HTR-8/SVneo (cell line): Measurements from ENCODE around the gene AURKAIP1.

Source experiments
- DNase-seq: peaks from one replicate; pipeline ENCODE4 v3.0.0; 2011; ENCODE audit warnings: low spot score, mixed read lengths; ENCODE audit not compliant: insufficient read length
- FAIRE-seq: peaks from 2 replicates; lab custom pipeline; 2011; peaks lifted over from hg19 to GRCh38; lab: Jason Lieb, UNC

AURKAIP1 gene

DNA sequence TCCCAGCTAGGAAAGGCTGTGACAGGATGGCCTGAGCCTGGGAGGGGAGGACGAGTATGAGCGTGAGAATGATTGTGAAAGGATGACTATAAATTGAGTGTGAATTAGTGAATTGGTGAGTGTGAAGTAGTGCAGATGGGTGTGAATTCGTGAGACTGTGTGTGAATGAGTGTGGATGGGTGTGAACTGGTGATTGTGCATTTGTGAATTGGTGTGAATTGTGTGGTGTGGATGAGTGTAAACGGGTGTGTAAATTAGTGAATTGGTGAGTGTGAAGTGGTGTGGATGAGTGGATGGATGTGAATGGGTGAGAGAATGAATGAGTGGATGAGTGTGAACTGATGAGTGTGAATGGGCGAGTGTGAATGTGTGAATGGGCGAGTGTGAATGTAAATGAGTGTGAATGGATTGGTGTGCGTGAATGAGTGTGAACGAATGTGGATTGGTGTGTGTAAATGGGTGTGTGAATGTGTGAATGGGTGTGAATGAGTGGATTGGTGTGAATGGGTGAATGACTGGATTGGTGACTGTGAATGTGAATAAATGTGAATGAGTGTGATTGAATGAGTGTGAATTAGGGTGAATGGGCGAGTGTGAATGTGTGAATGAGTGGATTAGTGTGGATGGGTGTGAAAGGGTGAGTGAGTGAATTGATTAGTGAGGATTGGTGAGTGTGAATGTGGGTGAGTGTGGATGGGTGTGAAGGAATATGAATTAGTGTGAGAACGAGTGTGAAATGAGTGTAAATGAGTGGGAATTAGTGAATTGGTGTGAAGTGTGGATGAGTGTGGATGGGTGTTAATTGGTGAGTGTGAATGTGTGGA lies 8.9 kb downstream of the AURKAIP1 start:
- FAIRE-seq (peak; percentile 44), DNase-seq (no peak)

DNA sequence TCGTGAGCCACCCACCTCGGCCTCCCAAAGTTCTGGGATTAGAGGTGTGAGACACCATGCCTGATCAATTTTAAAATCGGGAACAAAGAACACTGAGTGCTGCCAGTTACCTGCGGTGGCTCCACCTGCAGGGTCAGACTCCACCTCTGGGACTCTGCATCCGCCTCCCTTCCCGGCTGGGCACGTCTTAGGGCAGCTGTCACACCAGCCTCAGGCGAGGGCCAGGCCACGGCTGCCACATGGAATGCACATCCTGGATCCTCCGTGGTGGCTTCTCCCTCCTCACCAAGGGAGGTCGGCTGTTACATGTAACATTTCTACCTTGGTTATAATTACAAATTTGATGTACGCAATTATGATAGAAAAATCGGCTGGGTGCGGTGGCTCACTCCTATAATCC lies 10.7 kb downstream of the AURKAIP1 start:
- no peak for FAIRE-seq
- DNase-seq: no peak

DNA sequence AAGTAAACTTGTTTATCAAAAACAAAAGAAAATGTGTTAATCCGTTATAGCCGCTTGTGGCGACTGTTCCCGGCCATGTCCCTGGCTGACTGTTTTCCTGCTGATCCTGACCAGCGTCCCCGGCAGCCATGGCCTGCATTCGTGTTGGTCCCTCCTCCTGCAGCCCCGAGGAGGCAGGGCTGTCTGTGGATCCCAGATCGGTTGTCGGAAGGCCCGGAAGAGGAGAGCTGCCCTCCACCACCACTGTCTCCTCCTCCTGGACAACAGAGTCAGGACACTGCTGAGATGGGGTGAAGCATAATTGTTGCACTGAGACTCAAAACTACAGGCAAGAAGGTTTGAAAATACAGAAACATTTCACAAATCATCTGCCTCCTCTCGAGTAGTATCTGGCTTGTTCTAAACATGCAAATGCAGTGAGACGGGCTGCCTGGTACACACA lies 13.0 kb downstream of the AURKAIP1 start:
- FAIRE-seq: peak; percentile 16
- DNase-seq: no peak

DNA sequence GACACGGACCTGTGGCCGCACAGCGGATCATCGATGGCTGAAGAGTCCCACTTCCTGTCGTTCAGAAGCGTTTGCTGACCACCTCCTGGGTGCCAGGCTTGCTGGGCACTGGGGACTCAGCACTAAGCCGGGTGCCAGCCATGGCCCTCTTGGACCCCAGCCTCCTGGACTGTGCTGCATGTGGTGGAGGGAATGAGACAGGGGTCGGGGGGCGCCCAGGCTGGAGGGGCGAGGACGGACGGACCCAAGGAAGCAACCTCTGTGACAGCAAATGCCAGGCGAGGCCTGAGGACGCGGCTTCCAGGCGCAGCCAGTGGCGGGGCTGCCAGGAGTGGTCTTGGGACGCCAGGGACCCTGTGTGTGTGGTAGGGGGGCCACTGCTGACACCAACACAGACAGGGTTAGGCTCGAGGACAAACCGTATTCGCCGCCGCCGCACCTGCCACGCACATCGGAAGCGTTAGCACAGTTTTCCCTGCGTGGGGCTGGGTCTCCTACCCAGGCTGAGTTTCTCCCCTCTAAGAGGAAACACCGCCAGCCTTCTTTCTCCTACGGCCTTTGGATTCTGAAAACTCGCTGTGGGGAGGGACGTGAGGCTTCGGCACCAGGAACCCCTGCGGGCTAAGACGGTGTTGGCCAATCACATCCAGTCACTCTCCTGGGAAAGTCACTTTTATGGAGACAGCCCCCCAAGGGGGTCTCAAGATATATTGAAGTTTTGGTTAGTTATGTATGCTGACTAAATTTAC lies 13.6 kb downstream of the AURKAIP1 start:
- DNase-seq (no peak), FAIRE-seq (no peak)

DNA sequence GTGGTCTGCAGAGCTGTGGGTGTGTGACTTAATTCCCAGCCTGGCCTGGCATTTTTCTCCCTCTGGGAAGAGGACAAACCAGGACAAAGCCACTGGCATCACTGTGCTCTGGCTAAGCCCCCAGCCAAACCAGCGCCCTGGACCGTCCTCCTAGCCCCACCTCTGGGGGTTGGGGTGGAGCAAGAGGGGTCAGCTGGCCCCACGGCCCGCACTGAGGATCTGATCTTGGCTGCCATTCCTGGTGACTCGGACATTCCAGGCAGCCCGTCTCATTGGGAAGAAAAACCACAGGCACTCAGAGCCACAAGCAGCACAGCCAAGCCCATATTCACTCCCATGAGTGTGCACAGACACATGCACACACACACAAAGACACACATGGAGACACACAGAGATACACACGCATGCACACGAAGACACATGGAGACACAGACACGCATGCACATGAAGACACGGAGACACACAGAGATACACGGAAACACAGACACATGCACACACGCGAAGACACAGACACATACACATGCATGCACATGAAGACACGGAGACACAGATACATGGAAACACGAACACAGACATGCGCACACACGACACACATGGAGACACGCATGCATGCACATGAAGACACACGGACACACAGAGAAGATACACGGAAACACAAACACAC lies 14.4 kb downstream of the AURKAIP1 start:
- FAIRE-seq: peak; percentile 95
- DNase-seq: peak; percentile 85

DNA sequence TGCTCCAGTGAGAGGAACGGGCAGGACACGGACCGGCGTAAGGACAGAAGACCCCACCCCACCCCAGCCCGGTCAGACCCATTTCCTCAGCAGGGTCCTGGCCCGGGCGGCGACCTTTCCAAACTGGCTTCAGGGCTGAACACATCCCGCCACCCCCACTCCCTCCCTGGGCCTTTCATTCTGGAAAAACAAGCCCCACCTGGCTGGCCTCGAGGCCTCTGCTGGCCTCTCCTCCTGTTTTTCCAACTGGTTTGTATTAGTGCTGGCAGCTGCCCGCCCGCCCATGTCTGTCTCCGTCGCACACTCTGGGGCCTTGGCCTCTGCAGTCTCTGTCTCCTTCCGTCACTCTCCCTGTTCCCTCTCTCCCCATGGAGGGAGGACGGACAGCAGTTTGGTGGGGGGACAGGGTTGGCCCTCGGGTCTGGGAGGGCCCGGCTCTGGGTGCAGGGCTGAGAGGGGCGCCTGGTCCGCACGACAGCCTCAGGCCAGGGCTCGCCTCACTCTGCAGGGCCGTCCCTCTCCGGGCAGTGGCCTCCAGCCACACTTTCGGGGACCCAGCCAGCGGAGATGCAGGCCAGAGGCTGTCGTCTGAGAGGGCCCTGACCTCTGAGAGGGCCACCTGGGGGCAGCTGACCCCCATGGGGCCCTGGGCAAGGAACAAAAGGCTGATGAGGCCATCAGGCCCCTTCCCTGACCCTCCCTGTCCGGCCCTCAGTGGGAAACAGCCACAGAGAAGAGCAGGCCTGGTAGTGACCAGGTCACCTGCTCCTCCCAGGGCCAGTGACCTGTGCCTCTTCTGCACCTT lies 15.1 kb downstream of the AURKAIP1 start:
- DNase-seq (no peak), FAIRE-seq (no peak)

DNA sequence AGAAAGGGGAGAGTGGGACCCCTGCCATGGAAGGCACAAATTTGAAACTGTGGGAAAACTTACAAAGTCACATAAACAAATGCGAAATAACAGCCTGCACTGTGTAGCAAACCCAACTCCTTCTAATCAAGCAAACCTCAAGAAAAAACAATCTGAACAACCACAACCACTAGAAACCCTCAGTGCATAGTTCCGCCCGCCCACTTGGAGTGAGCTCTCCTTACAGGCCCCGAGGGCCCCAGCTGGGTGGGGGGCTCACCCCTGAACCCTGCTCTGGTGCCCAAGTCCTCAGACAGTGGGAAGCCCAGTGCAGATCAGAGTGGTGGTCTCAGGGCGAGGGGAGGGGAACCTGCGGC lies 15.7 kb downstream of the AURKAIP1 start:
- FAIRE-seq (no peak), DNase-seq (no peak)

DNA sequence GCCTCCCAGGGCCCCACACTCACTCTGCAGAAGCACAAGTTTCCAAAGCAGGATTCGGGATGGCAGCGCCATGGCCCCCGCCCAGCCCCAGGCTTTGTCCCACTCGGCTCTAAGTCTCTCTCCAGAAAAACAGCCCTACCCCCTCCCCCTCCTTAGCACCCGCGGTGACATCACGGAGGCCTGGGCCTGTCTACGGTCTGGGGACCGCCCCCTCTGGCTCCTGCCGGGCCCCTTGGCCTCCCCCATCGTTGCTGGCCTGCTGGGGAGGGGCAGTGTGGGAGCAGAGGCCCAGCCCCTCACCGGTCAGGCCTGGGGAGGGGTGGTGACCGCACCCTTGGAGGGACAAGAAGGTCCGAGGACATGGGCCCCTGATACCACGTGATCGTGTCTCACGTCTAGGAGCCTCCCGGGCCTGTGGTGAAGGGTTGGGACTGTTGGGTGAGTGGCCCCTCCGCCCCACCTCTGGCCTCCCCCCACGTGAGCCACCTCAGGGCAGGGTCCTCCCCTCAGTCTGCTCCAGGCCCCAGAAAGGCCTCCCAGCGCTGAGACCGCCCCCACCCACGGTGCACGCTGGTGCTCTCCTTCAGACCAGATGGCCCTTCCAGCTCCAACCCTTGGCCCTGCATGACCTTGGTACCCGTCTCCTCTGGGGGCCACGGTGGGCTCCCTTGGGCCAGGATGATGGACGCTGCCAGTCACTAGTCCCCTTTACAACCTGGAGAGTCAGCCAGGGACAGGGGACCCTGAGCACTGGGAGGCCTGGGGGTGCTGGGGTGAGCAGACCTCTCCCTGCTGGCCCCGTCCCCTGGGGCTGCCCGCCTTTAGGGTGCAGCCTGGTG lies 16.4 kb downstream of the AURKAIP1 start, which contains the start of gene MXRA8:
MXRA8 (minus strand) TSS at position 123 of the 839 bp plus-strand sequence; CDS start at position 72, 51 bp downstream.
- DNase-seq: peak; percentile 53

DNA sequence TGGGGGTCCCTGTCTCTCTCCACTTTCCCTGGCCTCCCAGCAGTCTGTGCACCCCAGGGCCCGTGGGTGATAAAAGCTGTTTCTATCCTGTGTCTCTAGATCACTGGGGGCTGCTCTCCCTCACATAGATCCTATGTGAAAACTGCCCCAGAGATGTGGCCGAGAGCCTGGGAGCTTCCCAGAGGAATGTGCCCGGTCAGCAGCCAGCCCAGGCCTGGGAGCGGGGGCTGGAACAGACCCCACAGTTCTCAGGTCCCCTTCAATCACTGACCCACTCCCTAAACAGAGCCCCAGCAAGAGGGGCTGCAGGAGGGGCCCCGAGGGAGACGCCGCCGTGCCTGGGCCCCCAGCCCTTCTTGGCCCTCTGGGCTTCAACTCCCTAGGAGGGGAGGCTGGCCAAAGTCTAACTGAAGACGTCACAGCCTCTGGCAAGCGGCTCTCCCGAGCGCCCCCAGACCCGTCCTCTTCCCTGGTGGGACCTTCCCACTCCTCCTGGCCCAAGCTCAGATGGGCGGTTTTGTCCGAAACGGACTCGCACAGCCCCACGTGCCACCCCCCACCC lies 17.1 kb downstream of the AURKAIP1 start:
- no peak for DNase-seq
- FAIRE-seq: no peak

More for the DNA sequence above, 16.4 kb downstream of the AURKAIP1 start, which contains the start of gene MXRA8:
- FAIRE-seq: peak; percentile 76

DNA sequence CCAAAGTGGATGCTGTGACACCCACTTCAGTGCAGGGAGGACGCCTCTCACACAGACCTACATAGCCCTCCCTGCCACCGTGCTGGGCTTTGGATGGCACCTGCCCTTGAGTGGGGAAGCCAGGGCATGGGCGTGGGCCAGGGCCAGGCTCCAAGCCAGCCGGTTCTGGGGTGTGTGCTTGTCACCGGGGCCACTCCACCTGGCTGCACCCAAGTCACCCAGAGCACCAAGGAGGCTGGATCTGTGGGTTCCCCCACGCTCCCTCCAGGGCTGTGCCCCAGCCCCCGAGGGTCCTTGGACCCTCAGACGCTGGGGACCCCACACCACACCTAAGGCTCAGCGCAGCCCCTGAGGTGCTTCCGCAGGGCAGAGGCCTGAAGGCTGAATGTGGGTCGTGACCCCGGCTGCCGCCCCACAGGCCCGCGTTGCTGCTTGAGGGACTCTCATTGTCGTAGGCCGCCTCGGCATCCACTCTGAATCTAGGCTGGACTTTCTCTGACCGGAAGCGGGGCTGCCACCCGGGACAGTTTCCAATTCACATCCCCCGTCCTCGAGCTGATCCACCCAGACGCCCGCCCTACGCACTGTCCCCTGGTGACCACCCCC lies 18.1 kb downstream of the AURKAIP1 start:
- FAIRE-seq (no peak), DNase-seq (no peak)

DNA sequence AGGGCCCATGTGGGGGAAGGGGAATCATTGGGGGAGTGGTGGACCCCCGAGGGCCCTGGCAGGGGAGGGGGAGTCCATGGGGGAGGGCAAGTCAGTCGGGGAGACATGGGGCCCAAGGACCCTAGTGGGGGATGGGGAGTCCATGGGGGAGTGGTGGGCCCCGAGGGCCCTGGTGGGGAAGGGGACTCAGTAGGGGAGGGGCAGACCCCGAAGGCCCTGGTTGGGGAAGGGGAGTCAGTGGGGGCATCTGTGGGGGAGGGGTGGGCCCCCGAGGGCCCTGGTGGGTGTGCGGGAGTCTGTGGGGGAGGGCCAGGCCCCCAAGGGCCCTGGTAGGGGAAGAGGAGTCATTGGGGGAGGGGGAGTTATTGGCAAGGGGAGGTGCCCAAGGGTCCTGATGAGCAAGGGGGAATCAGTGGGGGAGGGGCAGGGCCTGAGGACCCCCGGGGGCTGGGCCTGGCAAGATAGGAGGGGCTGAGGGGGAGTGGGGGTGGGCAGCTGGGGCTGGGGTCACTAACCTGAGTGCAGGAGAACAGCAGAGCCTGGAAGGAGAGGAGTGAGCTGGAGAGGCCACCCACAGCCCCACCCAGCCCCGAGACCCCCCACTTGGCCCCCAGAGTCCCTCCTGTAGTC lies 18.7 kb downstream of the AURKAIP1 start:
- no peak for FAIRE-seq

DNA sequence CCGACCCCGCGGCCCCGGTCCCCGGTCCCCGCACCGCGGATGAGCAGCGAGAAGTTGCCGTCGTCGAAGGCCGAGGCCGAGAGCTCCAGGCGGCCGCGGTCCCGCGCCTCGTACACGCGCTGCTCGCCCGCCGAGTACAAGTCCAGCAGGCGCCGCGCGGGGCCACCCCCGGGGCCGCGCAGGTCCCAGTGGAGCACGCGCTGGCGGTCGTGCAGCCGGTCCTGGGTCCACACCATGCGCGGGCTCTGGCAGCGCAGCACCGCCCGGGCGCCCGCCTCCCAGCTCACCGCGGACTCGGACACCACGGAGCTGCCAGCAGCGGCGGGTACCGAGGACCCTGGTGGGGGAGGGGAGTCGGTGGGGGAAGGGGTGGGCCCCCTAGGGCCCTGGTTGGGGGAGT lies 19.6 kb downstream of the AURKAIP1 start:
- FAIRE-seq: no peak
- no peak for DNase-seq

More for the DNA sequence above, 18.7 kb downstream of the AURKAIP1 start:
- no peak for DNase-seq

DNA sequence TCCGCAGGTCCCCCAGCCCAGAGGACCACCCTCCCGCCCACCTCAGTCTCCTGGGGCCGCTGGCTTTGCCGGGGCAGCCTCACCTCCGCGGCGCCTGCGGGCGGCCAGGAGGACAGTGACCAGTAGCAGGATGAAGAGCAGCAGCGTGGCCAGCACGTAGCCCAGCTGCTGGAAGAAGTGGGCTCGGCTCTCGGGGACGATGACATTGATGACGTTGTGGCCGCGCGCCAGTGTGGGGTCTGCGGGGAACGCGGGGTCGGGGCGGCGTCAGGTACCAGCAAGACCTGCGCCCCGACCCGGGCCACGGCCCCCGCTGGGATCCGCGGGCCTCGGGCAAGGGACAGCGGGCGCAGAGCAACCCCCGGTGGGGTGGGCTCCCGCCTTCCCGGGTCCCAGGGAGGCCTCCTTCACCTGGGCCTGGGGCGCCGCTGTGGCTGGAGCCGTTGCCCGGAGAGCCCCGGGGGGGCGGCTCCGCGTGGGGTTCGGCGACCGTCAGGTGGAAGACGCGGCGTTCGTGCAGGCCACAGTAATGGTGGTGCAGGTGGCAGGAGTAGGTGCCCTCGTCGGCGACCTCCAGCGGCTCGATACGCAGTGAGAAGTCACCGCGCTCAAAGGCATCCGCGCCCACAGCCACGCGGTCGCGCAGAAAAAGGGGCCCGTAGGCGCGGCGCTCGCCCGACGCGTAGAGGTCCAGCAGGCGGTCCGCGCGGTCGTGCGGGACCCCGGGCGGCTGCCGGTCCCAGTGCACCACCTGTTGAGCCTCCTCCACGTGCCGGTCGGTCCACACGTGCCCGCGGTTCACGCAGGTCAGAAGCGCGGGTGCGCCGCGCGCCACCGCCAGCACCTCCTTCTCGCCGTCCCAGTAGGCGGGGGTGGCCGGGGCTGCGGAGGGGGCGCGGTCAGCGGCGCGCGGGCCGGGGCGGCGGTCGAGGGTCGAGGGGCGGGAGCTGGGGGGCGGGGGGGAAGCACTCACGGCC lies 20.4 kb downstream of the AURKAIP1 start:
- FAIRE-seq: no peak

DNA sequence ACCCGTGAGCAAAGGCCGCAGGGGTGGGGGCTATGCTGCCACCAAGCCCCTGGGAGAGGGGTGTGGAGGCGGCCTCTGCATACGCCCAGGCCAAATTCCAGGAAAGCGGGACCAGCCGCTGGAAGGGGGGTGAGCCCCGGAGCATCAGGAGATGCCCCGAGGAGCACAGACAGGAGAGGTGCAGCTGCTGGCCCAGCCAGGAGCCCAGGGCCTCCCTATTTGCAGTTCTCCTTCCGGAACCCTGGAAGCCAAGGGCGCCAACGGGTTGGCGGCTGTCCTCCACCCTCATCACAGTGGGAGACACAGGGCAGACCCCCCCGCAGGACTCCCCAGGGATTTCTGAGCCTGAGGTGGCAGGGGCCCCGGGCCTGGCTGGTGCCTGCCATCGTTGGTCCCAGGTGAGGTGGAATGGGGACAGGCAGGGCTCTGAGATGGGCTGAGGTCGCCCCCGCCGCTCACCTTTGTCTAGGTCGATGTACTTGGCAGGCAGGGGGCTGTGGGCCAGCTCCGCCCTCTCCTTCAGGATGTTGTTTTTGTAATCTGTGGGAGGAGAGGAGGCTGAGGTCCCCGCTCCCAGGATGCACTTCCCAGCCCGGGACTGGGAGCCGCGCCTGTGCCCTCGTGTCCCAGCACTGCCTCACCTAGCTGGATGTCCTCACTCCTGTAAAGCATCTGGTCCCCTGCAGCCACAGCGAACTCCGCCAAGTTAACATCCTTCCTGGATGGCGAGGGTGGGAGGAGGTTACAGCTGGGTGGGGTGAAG lies 21.4 kb downstream of the AURKAIP1 start:
- no peak for FAIRE-seq

More for the DNA sequence above, 20.4 kb downstream of the AURKAIP1 start:
- no peak for DNase-seq

DNA sequence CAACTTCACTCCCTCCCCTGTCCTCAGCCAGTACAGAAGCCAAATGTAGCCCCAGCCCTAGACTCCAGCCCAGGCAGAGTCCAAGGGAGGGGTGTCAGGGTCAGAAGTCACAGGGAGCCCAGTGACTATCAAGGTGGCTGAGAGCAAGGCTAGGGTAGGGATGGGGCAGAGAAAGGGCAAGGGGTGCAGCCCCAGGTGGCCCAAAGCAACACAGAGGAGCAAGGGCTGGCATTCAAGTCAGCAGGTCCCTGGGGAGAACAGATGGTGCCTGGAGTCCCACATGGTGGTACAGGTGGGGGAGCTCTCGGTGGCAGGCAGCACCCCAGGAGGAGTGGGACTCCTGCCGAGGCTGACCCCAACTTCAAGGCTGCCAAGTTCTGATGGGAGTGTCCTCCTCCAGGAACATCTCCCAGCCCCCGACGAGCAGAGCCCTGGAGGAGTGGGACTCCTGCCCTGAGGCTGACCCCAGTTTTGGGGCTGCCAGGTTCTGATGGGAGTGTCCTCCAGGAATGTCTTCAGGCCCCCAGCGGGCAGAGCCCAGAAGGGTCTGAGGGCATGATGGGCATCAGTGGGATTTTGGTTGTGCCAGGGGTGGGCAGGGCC lies 22.1 kb downstream of the AURKAIP1 start:
- DNase-seq: no peak
- FAIRE-seq: no peak

More for the DNA sequence above, 21.4 kb downstream of the AURKAIP1 start:
- no peak for DNase-seq
